OCI-LY1 (cell line): ENCODE measurements around the gene IL18R1.
"Not testable (repeated sequence)": the region's sequence is repeated elsewhere in the genome, so short reads cannot be mapped to it uniquely, and the experiment has no call there.

Experiments
- H2AFZ ChIP-seq: fragments of 200-600 bp; sonication (generic), shearing (Covaris generic); 2 replicates; pipeline ENCODE4 v1.6.0; 2014; ENCODE audit warnings: antibody characterized with exemption, mild to moderate bottlenecking, low read length
- H3F3A ChIP-seq: fragments of 200-600 bp; sonication (generic), shearing (Covaris generic); 2 replicates; pipeline ENCODE4 v1.6.0; 2014; ENCODE audit warnings: mild to moderate bottlenecking, antibody characterized with exemption, low read length, moderate library complexity; ENCODE audit not compliant: insufficient read depth
- H3K27ac ChIP-seq: fragments of 200-600 bp; sonication (generic); 2 replicates; pipeline ENCODE4 v1.5.1; 2014; ENCODE audit warnings: low read length, mixed run types, mild to moderate bottlenecking, low read depth; ENCODE audit not compliant: poor library complexity, severe bottlenecking
- H3K27me3 ChIP-seq: fragments of 200-600 bp; sonication (generic); 2 replicates; pipeline ENCODE4 v1.6.0; 2014; ENCODE audit warnings: antibody characterized with exemption, mild to moderate bottlenecking, low read length, moderate library complexity; ENCODE audit not compliant: insufficient read depth
- H3K36me3 ChIP-seq: fragments of 200-600 bp; sonication (generic); 2 replicates; pipeline ENCODE4 v1.6.1; 2014; ENCODE audit warnings: mild to moderate bottlenecking, antibody characterized with exemption, low read length, moderate library complexity, mixed read lengths; ENCODE audit not compliant: insufficient read depth
- H3K4me1 ChIP-seq: fragments of 200-600 bp; sonication (generic); 2 replicates; pipeline ENCODE4 v1.5.1; 2014; ENCODE audit warnings: mild to moderate bottlenecking, low read length, moderate library complexity; ENCODE audit not compliant: insufficient read depth, severe bottlenecking
- H3K4me2 ChIP-seq: fragments of 200-600 bp; sonication (generic), shearing (Covaris generic); 2 replicates; pipeline ENCODE4 v1.6.1; 2014; ENCODE audit warnings: low read length
- H3K4me3 ChIP-seq: fragments of 200-600 bp; sonication (generic); 2 replicates; pipeline ENCODE4 v1.5.1; 2014; ENCODE audit warnings: low read length, low read depth, mild to moderate bottlenecking, mixed read lengths; ENCODE audit not compliant: poor library complexity, severe bottlenecking
- H3K79me2 ChIP-seq: fragments of 200-600 bp; shearing (Covaris generic); 2 replicates; pipeline ENCODE4 v1.6.1; 2016; ENCODE audit warnings: mixed run types, low read length, mixed read lengths; ENCODE audit not compliant: insufficient read depth
- H3K9ac ChIP-seq: fragments of 200-600 bp; sonication (generic), shearing (Covaris generic); 2 replicates; pipeline ENCODE4 v1.6.1; 2014; ENCODE audit warnings: mild to moderate bottlenecking, low read length, mixed read lengths
- H3K9me2 ChIP-seq: fragments of 200-600 bp; sonication (generic), shearing (Covaris generic); 2 replicates; pipeline ENCODE4 v1.6.1; 2014; ENCODE audit warnings: low read depth, mild to moderate bottlenecking, low read length, mixed read lengths
- H3K9me3 ChIP-seq: fragments of 200-600 bp; shearing (Covaris generic); 2 replicates; pipeline ENCODE4 v1.6.1; 2014; ENCODE audit warnings: low read length, mixed read lengths
- H4K20me1 ChIP-seq: fragments of 200-600 bp; sonication (generic), shearing (Covaris generic); 2 replicates; pipeline ENCODE4 v1.6.0; 2016; ENCODE audit warnings: mild to moderate bottlenecking, low read length; ENCODE audit not compliant: insufficient read depth
- CTCF ChIP-seq: fragments of 200-600 bp; sonication (generic), shearing (Covaris generic); IDR thresholded peaks from 2 replicates; pipeline ENCODE4 v1.5.1; 2017; ENCODE audit warnings: mild to moderate bottlenecking, antibody characterized with exemption, low read length, moderate library complexity, mixed read lengths
- EZH2 ChIP-seq: fragments of 200-600 bp; sonication (generic), shearing (Covaris generic); IDR thresholded peaks from 2 replicates; pipeline ENCODE4 v1.8.0; 2017; ENCODE audit warnings: borderline replicate concordance, mixed run types, mild to moderate bottlenecking, antibody characterized with exemption, low read length, moderate library complexity, mixed read lengths

The IL18R1 gene

GRCh38 chr2:102321941-102322719, 33.5 kb upstream of the IL18R1 start:
- no peaks in the 10 kb centered on the region; the same call in 1 of the 2 replicates for H3K27me3 ChIP-seq
- TF ChIP-seq CTCF: no peak
- TF ChIP-seq EZH2: no peak
- no peak overlapping the region for H2AFZ ChIP-seq
- no peaks in the 10 kb centered on the region for H3K9me3 ChIP-seq
- H3F3A ChIP-seq: no peaks in the 10 kb centered on the region
- H3K27ac ChIP-seq: no peak overlapping the region
- H3K4me1 ChIP-seq: no peaks in the 10 kb centered on the region
- no peaks in the 10 kb centered on the region for H4K20me1 ChIP-seq
- no peak overlapping the region for H3K9ac ChIP-seq
- H3K4me2 ChIP-seq: no peak overlapping the region
- no peaks in the 10 kb centered on the region for H3K36me3 ChIP-seq
- H3K4me3 ChIP-seq: no peak overlapping the region
- H3K79me2 ChIP-seq: no peaks in the 10 kb centered on the region
- no peaks in the 10 kb centered on the region for H3K9me2 ChIP-seq

DNA sequence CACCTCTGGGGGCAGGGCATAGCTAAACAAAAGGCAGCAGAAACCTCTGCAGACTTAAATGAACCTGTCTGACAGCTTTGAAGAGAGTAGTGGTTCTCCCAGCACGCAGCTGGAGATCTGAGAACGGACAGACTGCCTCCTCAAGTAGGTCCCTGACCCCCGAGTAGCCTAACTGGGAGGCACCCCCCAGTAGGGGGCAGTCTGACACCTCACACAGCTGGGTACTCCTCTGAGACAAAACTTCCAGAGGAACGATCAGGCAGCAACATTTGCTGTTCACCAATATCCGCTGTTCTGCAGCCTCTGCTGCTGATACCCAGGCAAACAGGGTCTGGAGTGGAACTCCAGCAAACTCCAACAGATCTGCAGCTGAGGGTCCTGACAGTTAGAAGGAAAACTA, 30.7 kb upstream of the IL18R1 start:
- H3K9ac ChIP-seq, H3K27ac ChIP-seq, H4K20me1 ChIP-seq, H3K79me2 ChIP-seq, H3K4me3 ChIP-seq, H3K27me3 ChIP-seq, H3K9me3 ChIP-seq, H3K4me2 ChIP-seq, H3K4me1 ChIP-seq, H3K9me2 ChIP-seq, H3F3A ChIP-seq, H2AFZ ChIP-seq, H3K36me3 ChIP-seq: not testable (repeated sequence)

DNA sequence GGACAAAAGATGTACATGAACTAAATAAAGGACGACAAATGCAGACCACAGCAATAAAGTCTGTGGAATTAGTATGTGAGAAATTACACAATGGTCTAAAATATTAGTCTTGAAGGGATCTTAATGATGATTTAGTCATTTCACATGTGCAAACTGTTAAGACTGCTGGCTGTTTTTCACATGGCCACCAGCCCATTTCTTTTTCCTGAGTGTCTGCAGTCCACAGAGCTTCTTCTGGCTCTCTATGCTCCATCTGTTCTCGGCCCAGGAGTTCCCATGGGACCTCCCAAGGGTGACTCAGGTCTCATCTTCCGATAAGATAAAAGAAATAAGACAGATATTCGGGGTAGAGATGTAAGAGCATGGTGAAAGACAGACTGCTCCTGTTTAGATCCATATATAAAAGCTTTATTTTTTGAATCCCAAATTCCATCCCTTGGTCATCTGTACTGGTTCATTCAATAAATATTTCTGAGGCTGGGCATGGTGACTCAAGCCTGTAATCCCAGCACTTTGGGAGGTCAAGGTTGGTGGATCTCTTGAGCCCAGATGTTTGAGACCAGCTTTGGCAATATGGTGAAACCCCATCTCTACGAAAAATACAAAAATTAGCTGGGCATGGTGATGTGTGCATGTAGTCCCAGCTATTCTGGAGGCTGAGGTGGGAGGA, 24.1 kb upstream of the IL18R1 start:
- Histone ChIP-seq H3K79me2 (no peaks in the 10 kb centered on the region), H3K9ac (no peak overlapping the region), H3K9me3 (no peaks in the 10 kb centered on the region), H3K4me3 (no peak overlapping the region), H3F3A (no peaks in the 10 kb centered on the region), H3K27ac (no peak overlapping the region), H4K20me1 (no peaks in the 10 kb centered on the region), H3K4me2 (no peak overlapping the region), H3K36me3 (no peaks in the 10 kb centered on the region), H3K4me1 (no peaks in the 10 kb centered on the region), H3K9me2 (no peaks in the 10 kb centered on the region), H2AFZ (no peak overlapping the region), H3K27me3 (no peaks in the 10 kb centered on the region)
- TF ChIP-seq CTCF (no peak), EZH2 (no peak)

DNA sequence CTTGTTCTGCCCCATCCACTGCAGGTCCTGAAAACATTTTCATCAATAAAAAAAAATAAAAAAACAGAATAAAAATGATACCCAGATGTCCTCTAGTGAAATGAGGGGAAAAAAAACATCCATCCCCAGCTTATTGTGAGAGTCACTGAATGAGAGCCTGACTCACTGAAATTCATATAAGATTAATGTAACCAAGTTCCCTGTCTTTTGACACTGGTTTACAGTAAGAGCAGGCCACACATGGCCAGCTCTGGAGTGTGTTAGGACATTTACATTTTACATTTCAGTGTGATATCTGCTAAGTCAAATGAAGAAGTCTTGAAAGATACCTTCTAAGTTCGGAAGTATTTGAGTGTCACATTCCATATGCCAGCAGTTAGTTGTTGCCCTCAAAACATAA, 21.1 kb upstream of the IL18R1 start:
- Histone ChIP-seq H3K79me2 (no peaks in the 10 kb centered on the region), H3K27ac (no peak overlapping the region), H3K27me3 (no peaks in the 10 kb centered on the region), H3K9me3 (no peaks in the 10 kb centered on the region), H2AFZ (no peak overlapping the region), H3K36me3 (no peaks in the 10 kb centered on the region), H3F3A (no peaks in the 10 kb centered on the region), H3K9me2 (no peaks in the 10 kb centered on the region), H3K4me3 (no peak overlapping the region), H3K4me1 (no peaks in the 10 kb centered on the region), H3K4me2 (no peak overlapping the region), H3K9ac (no peak overlapping the region), H4K20me1 (no peaks in the 10 kb centered on the region)
- TF ChIP-seq CTCF: no peak
- no peak for TF ChIP-seq EZH2
